GM13977 (cell line): ENCODE measurements around the gene MYH14.
A peak's percentile ranks its signal among the peaks of the same experiment; 100 is the strongest.

Source experiments
- DNase-seq: peaks from one replicate; pipeline ENCODE4 v3.0.0; 2012; ENCODE audit warnings: low spot score
- in situ Hi-C: fragments of 300-500 bp; cut with MboI; formaldehyde crosslinking; loops from one replicate; pipeline ENCODE4 v1.12.0; 2022; ENCODE audit warnings: low sequenced_read_pairs, low pct_unique_long_range_greater_than_20kb, mixed read lengths, inconsistent platforms; ENCODE audit not compliant: unreplicated experiment
- TF ChIP-seq, protein P1 (sequence below): IDR thresholded peaks from 2 replicates; pipeline ENCODE4 v1.5.1; 2012; ENCODE audit warnings: mild to moderate bottlenecking, control low read depth; ENCODE audit not compliant: insufficient read depth; ENCODE audit errors: extremely low read depth, missing control alignments

Gene MYH14

DNA sequence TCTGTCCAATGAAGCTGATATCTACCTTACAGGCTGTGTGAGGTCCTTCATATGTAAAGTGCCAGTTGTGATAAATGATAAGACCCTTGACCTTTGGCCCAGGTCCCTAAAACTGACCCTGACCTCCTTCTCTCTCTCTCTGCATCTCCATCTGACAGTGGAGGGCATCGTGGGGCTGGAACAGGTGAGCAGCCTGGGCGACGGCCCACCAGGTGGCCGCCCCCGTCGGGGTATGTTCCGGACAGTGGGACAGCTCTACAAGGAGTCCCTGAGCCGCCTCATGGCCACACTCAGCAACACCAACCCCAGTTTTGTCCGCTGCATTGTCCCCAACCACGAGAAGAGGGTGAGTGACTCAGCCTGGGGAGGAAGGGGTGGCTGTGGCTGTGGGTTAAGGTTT, 53.7 kb downstream of the MYH14 start:
- in situ Hi-C loops = no loop called here
- no peak for DNase-seq
- TF ChIP-seq, protein P1, sequence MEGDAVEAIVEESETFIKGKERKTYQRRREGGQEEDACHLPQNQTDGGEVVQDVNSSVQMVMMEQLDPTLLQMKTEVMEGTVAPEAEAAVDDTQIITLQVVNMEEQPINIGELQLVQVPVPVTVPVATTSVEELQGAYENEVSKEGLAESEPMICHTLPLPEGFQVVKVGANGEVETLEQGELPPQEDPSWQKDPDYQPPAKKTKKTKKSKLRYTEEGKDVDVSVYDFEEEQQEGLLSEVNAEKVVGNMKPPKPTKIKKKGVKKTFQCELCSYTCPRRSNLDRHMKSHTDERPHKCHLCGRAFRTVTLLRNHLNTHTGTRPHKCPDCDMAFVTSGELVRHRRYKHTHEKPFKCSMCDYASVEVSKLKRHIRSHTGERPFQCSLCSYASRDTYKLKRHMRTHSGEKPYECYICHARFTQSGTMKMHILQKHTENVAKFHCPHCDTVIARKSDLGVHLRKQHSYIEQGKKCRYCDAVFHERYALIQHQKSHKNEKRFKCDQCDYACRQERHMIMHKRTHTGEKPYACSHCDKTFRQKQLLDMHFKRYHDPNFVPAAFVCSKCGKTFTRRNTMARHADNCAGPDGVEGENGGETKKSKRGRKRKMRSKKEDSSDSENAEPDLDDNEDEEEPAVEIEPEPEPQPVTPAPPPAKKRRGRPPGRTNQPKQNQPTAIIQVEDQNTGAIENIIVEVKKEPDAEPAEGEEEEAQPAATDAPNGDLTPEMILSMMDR = no peak

DNA sequence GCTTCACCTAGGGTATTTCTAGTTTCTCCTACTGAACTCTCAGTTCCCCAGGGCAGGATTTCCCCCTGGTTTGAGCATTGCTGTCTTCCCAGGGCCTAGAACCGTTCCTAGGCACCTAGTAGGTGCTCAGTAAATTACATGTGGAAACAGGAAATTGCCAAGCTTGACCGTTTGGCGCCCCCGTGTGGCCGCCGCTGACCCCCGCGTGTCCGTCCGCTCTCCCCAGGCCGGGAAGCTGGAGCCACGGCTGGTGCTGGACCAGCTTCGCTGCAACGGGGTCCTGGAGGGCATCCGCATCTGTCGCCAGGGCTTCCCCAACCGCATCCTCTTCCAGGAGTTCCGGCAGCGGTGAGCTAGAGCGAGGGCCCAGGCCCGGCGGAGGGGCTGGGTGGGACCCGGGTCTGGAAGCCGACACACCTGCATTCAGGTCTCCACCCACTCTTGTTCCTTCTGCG, 55.5 kb downstream of the MYH14 start:
- in situ Hi-C loops = no loop called here
- peak; percentile 60 for DNase-seq
- TF ChIP-seq, protein P1 = peak; percentile 40

DNA sequence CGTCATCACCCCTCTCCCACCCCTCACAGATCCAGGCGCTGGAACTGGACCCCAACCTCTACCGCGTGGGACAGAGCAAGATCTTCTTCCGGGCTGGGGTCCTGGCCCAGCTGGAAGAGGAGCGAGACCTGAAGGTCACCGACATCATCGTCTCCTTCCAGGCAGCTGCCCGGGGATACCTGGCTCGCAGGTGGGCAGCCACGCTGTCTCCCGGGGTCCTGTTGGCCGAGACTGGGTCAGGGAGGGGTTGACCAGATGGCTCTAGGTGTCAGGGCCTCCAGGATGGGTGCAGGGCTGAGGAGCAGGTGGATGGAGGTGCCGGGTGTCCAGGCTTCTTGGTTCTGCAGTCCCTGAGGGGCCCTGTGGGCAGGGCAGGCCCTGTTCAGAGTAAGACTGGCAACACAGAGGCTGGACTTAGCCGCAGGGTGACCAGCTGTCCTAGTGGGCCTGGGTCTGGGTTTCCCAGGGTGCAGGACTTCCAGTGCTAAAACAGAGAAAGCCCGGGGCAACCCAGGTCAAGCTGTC, 58.1 kb downstream of the MYH14 start:
- no peak for DNase-seq
- TF ChIP-seq, protein P1 = no peak
- in situ Hi-C loops = no loop called here

DNA sequence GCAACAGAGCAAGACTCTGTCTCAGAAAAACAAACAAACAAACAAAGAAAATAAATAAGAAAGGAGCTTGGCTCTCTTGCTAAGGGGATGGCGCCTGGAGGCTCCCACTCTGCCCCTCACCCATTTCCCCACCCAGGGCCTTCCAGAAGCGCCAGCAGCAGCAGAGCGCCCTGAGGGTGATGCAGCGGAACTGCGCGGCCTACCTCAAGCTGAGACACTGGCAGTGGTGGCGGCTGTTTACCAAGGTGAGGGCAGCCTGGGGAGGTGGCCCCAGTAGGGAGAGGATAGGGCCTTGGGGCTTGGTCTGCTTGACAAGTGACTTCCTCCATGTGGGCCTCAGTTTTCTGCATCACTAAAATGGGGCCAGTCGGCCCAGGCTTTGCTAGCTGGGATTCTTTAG, 59.8 kb downstream of the MYH14 start:
- TF ChIP-seq, protein P1 = no peak
- in situ Hi-C loops = no loop called here
- DNase-seq = no peak

DNA sequence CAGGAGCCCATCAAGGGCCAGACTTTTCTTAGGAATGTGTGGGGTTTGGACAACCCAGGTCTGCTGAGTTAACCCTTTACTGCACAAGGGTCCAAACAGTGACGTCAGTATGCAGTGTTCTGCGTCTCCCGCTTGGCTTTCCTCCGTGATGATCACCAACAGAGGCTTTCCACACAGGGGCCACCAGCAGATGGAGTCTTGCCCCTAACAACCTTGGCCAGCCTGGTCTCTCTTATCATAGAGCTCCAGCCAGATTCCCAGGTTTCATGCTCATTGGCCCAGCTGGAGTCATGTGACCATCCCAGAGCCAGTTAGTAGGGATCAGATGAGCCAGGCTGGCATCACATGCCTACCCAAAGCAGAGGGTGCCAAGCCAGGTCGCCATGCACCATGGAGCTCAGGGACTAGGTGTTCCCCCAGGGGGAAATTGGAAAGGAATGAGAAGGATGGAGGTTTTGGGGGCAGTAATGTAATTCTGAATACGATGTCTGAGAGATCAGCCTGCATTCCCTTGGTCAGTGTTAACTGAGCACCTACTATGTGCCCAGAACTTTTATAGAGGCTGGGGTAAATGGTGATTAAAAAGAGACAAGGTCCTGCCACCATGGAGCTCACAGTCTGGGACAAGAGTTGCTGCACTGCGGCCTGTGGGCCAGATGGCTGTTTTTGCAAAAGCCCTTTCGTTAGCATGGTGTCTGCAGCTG, 61.2 kb downstream of the MYH14 start:
- TF ChIP-seq, protein P1 = peak; percentile 29
- DNase-seq = no peak
- in situ Hi-C loops = no loop called here

DNA sequence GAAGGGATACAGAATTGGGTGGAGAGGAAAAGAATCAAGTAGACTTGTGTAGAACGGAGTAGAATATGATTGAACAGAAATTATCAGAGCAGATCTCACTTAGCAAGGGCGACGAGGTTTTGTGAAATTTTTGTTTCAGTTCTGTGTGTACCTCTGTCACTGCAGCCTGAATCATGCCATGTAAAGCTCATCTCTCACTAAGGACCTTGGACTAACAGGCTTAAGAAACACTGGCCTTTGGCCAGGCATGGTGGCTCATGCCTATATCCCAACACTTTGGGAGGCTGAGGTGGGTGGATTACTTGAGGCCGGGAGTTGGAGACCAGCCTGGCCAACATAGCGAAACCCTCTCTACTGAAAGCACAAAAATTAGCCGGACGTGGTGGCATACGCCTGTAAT, 62.6 kb downstream of the MYH14 start:
- TF ChIP-seq, protein P1 = no peak
- in situ Hi-C loops = no loop called here
- DNase-seq = no peak
